NCI-H2029 treated with DMSO at 0.1 percent for 48 hours (cell line): ENCODE results near the gene MMD.
"Not testable (repeated sequence)": the region's sequence is repeated elsewhere in the genome, so short reads cannot be mapped to it uniquely, and the experiment has no call there.

Experiments
- DNase-seq: peaks from one replicate; lab custom pipeline; 2025; lab: John Stamatoyannopoulos, UW

Gene MMD

GRCh38 chr17:55443904-55444303 is 22.3 kb upstream of the MMD start:
- DNase-seq = no peak

GRCh38 chr17:55442953-55443683 is 21.5 kb upstream of the MMD start:
- no peak for DNase-seq

- no peak for DNase-seq
These were observed 20.8 kb upstream of the MMD start for GRCh38 chr17:55442462-55442861.

- no peak for DNase-seq
These were observed 19.9 kb upstream of the MMD start for GRCh38 chr17:55441544-55441943.

- no peak for DNase-seq
These were observed 18.8 kb upstream of the MMD start for GRCh38 chr17:55440391-55440790.

GRCh38 chr17:55437159-55437605 is 15.5 kb upstream of the MMD start:
- no peak for DNase-seq

GRCh38 chr17:55436224-55437158 is 14.9 kb upstream of the MMD start:
- no peak for DNase-seq

DNA sequence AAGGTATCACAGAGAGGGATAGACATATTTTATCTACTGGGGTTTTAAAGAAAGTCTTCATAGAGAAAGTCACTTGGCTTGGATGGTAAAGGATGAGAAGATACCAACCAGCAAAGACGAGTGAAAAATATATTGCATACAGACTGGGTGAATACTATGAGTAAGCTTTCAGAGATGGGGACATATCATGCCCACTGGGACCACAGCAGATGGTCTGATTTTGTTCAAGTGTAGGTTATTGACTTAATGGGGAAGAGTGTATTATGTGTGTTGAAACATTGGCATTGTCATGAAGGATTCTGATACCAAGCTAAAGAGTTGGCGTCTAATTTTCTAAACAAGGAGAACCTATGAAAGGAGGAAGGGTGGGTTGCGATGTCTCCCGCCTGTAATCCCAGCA is 13.8 kb upstream of the MMD start:
- DNase-seq = no peak

DNA sequence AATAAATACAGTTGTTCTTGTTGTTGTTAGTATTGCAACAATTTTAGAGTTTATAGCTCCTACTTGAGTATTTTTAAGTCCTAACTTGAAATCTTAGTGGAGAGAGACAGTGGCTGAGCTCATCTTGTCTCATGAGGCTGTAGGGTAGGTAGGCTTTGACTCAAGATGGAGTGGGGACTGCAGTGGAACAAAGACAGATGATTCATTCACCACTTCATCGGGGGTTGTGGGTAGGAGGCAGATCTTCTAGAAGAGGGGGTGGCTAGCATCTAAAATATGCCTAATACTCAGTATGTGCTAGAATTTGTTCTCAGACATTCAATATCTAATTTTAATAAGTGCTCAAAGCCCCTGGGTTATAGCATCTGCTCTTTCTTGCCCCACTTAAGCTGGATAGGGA is 13.1 kb upstream of the MMD start:
- no peak for DNase-seq

- DNase-seq = no peak
These were observed 12.2 kb upstream of the MMD start for GRCh38 chr17:55433629-55434422.

DNA sequence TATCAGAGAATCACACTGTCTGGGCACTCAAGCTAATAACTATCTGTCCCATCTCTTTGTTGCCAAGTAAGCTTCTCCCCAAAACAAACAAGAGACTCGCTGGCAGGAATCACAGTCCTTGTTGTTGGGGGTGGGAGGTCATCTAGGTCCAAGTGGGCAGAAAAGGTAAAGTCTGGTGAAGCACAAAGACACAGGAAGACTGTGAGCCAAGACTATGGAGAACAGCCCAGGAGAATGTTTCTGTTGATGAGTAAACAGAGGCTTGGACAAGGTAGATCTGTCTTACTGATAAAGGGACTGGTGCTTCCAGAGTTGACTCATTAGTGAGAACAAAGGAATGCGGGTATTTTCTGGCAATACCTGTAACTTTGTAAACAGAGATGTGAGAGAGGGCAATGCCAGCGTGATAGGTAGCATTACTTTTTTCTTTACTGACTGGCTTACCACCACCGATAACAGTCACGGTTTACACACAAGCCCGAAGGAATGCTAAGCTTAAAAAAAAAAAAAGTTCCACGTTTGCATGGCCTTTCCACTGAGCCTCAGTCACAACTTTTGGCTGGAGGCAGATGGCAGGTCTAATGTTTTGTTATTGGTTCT is 11.5 kb upstream of the MMD start:
- DNase-seq = no peak

- no peak for DNase-seq
These were observed 10.9 kb upstream of the MMD start for GRCh38 chr17:55432358-55433028.

GRCh38 chr17:55431914-55432313 is 10.3 kb upstream of the MMD start:
- DNase-seq = not testable (repeated sequence)

- DNase-seq = no peak
These were observed 9.1 kb upstream of the MMD start for GRCh38 chr17:55430541-55431288.

DNA sequence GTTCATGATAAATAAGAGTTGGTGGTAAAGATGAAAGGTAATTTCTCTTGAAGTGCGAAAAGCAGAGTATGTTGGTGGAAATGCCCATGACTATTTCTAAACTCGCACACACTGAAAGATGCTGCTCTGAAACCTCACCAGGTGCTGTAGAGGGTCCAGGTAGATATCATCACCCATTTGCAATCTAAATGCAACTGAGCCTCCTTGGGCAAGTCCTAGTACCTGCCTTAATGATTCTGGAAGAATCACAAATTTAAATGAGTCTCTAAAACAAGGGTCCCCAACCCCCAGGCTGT is 5.9 kb upstream of the MMD start:
- no peak for DNase-seq

GRCh38 chr17:55426851-55427586 is 5.4 kb upstream of the MMD start:
- no peak for DNase-seq

GRCh38 chr17:55424893-55425540 is 3.4 kb upstream of the MMD start:
- no peak for DNase-seq

DNA sequence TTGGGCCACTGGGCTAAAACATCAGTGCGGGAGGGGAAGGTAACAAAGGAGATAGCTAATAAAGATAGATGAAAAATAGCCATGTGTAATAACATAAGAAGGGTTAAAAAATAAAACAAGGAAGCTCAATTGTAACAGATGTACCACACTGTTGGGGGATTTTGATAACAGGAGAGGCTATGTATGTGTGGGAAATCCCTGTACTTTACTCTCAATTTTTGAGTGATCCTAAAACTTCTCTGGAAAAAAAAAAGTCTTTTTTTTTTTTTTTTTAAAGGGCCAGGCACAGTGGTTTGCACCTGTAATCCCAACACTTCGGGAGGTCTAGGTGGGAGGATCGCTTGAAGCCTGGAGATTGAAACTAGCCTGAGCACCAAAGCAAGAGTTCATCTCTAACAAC is 1.9 kb upstream of the MMD start:
- DNase-seq = no peak

- not testable (repeated sequence) for DNase-seq
These were observed 1.2 kb upstream of the MMD start for GRCh38 chr17:55422828-55423164.

DNA sequence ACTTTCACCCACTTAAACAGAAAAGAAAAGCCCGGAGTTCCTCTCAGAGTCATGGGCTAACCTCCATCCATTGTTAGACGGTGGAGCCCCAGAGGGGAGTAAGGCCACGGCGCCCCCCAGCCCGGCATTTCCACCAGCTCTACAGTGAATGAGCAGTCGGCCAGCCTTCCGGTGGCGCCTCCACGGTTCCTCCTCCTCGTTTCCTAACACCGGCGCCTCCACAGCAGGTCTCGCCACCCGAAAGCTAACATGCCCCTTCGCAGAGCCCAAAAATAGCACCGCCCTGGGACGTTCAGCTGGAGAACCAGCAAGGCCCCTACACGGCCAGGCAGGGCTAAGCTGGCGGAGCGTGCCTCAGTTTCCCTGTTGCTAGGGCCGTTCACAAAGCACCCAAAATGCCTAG is 858 bp downstream of the MMD start:
- no peak for DNase-seq
